Activated CD8-positive, alpha-beta T cell treated with anti-CD3 and anti-CD28 coated beads for 36 hours (primary cell): ENCODE results near the gene IFNGR1. TPM values are rescaled to one million over a fixed set of nuclear protein-coding genes. Genes with fewer than 3 reads are reported as not detected.
A peak's percentile ranks its signal among the peaks of the same experiment; 100 is the strongest.

Source experiments
- ATAC-seq: fragments of 200-7000 bp; cut with Tn5 transposase; one replicate; pipeline ENCODE4 v1.10.0; 2021; ENCODE audit warnings: mild to moderate bottlenecking, moderate library complexity
- CTCF ChIA-PET: fragments of 350-600 bp; sonication (Branson Sonifier 250); formaldehyde crosslinking; loops from one replicate; lab custom pipeline; 2021; ENCODE audit warnings: antibody characterized with exemption; lab: Charles Lee
- POLR2A ChIA-PET: fragments of 350-600 bp; sonication (Branson Sonifier 250); formaldehyde crosslinking; loops from one replicate; lab custom pipeline; 2021; ENCODE audit warnings: antibody characterized with exemption; lab: Charles Lee
- DNase-seq: peaks from one replicate; pipeline ENCODE4 v3.0.0-alpha.2; 2020
- H3K27ac Mint-ChIP-seq: one replicate; pipeline ENCODE4 v1.8.0; 2021; ENCODE audit warnings: mild to moderate bottlenecking, mixed read lengths
- H3K27me3 Mint-ChIP-seq: one replicate; pipeline ENCODE4 v1.8.0; 2021; ENCODE audit warnings: mixed read lengths
- H3K36me3 Mint-ChIP-seq: one replicate; pipeline ENCODE4 v1.8.0; 2021; ENCODE audit warnings: low read depth, mixed read lengths
- H3K4me1 Mint-ChIP-seq: one replicate; pipeline ENCODE4 v1.8.0; 2021; ENCODE audit warnings: low read depth, mixed read lengths
- H3K4me3 Mint-ChIP-seq: one replicate; pipeline ENCODE4 v1.8.0; 2021; ENCODE audit warnings: mild to moderate bottlenecking, moderate library complexity, mixed read lengths
- H3K9me3 Mint-ChIP-seq: one replicate; pipeline ENCODE4 v1.8.0; 2021; ENCODE audit warnings: mixed read lengths
- intact Hi-C: fragments of 100-400 bp; cut with micrococcal nuclease; formaldehyde crosslinking; loops from one replicate; pipeline ENCODE4 v1.10.0; 2022
- total RNA-seq, 2 experiments: library from RNA; stranded (reverse); gene quantifications; one replicate each; pipeline ENCODE4 v1.2.3, GENCODE V29; 2021
- TF ChIP-seq, protein P1 (sequence below): fragments of 200-600 bp; IDR thresholded peaks from one replicate; pipeline ENCODE4 v1.8.0; 2022; ENCODE audit warnings: antibody characterized with exemption, mild to moderate bottlenecking

IFNGR1 gene
- total RNA-seq, 2 experiments from 2014 or later = 25.6 to 26.8 TPM

DNA sequence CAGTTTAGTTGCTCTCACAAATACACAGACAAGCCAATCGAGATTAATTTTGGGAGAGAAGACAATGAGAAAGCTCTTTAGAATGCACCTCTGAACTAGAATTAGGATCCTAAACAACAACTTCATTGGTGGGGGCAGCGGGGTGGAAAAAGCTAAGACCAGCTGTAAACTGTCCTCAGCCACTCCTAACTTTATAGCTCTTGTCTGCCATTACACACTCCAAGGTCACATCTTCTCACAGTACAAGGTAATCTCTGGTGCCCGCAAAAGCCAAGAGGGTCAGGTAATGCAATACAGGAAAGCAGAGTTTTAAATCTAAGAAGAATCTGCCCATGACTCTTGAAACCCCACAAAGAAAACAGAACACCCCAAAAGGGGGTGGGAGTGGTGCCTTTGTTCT lies 27.9 kb downstream of the IFNGR1 start:
- DNase-seq (no peak), ATAC-seq (no peak)
- Mint-ChIP-seq H3K4me1 (peaks cover 3% of the 10 kb centered on the region), H3K27me3 (no peaks in the 10 kb centered on the region), H3K4me3 (no peak overlapping the region), H3K9me3 (peaks cover 14% of the 10 kb centered on the region), H3K36me3 (peaks cover under 1% of the 10 kb centered on the region), H3K27ac (no peak overlapping the region)
- intact Hi-C loops = no loop called here
- ChIA-PET POLR2A (no interaction called here), CTCF (interaction anchor here (0.6 kb wide), 1 partner anchor 97 kb away, joined by 3 read pairs; no protein-coding TSS in a partner anchor)
- TF ChIP-seq, protein P1, sequence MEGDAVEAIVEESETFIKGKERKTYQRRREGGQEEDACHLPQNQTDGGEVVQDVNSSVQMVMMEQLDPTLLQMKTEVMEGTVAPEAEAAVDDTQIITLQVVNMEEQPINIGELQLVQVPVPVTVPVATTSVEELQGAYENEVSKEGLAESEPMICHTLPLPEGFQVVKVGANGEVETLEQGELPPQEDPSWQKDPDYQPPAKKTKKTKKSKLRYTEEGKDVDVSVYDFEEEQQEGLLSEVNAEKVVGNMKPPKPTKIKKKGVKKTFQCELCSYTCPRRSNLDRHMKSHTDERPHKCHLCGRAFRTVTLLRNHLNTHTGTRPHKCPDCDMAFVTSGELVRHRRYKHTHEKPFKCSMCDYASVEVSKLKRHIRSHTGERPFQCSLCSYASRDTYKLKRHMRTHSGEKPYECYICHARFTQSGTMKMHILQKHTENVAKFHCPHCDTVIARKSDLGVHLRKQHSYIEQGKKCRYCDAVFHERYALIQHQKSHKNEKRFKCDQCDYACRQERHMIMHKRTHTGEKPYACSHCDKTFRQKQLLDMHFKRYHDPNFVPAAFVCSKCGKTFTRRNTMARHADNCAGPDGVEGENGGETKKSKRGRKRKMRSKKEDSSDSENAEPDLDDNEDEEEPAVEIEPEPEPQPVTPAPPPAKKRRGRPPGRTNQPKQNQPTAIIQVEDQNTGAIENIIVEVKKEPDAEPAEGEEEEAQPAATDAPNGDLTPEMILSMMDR = no peak

DNA sequence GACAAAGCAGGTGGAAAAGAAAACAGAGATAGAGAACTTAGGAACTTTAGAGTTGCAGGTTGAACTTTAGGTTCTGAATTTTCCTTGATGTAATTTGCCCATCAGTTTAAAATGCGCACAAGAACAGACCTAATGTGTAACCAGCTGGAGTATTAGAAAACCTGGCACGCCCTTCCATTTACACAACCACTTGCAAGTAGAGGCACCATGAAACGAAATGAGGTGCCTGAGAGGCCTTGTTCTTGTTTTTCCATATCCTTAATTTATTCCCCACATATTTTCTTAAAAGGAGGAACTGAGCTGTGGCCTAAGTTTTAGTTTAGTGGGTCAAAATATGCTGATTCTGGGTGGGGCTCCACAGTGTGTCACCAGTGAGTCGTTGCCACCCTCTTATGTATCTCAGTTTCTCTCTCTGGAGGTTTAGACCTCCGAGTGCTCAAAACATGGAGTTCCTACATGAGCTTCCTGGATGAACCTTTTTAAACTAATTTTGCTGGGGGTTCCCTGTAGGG lies 28.5 kb downstream of the IFNGR1 start:
- no peak overlapping the region for H3K27ac Mint-ChIP-seq
- intact Hi-C loops = no loop called here
- TF ChIP-seq, protein P1 = no peak
- H3K27me3 Mint-ChIP-seq = no peaks in the 10 kb centered on the region
- no peaks in the 10 kb centered on the region for H3K36me3 Mint-ChIP-seq
- DNase-seq (no peak), ATAC-seq (no peak)
- H3K9me3 Mint-ChIP-seq = peaks cover 18% of the 10 kb centered on the region
- POLR2A ChIA-PET = interaction anchor here (0.7 kb wide), 1 partner anchor 75 kb away, joined by 3 read pairs; no protein-coding TSS in a partner anchor
- H3K4me3 Mint-ChIP-seq = no peak overlapping the region
- no peaks in the 10 kb centered on the region for H3K4me1 Mint-ChIP-seq
- CTCF ChIA-PET = no interaction called here

DNA sequence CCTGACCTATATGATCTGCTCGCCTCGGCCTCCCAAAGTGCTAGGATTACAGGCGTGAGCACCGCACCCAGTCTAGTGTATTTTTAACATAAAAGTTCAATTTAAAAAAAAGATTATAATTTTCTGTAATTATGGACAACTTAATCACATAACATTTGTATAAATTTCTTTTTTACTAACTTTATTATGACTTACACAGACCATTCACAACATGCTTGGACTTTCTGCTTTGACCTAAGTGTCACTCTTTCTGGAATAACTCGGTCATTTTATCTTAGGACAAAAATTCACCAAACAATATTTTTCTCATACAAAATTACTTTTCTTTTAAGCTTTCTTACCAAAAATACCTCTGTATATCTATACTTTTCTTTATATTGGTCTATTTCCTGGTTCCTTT lies 30.3 kb downstream of the IFNGR1 start:
- Mint-ChIP-seq H3K4me3 (no peak overlapping the region), H3K27me3 (no peaks in the 10 kb centered on the region), H3K36me3 (no peaks in the 10 kb centered on the region), H3K9me3 (peaks cover 28% of the 10 kb centered on the region), H3K4me1 (no peaks in the 10 kb centered on the region), H3K27ac (no peak overlapping the region)
- TF ChIP-seq, protein P1 = no peak
- ChIA-PET POLR2A (no interaction called here), CTCF (no interaction called here)
- peak; percentile 13 for DNase-seq
- no peak for ATAC-seq
- intact Hi-C loops = no loop called here

DNA sequence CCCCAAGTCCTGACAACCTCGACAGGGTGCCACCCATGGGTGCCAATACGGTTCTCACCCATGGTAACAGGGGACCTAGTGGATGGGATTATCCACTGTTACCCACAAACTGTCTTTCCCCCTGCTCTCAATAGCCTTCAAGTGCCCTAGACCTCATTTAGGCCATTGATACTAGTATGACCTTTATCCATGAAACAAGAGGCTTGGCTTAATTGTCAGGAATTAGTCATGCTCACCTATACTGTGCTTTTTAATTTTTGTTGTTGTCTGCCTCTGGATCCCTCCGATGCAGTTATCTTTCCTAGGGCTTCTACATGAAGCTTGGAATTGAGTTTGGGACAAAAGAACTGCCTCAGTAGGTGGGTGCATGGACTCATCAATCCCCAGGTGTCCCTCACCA lies 33.9 kb downstream of the IFNGR1 start:
- intact Hi-C loops = no loop called here
- H3K4me3 Mint-ChIP-seq = no peak overlapping the region
- H3K27ac Mint-ChIP-seq = no peak overlapping the region
- H3K27me3 Mint-ChIP-seq = no peaks in the 10 kb centered on the region
- no peaks in the 10 kb centered on the region for H3K4me1 Mint-ChIP-seq
- no peaks in the 10 kb centered on the region for H3K36me3 Mint-ChIP-seq
- no peak for ATAC-seq
- peaks cover 44% of the 10 kb centered on the region for H3K9me3 Mint-ChIP-seq
- ChIA-PET POLR2A (no interaction called here), CTCF (no interaction called here)
- no peak for DNase-seq
- TF ChIP-seq, protein P1 = no peak

DNA sequence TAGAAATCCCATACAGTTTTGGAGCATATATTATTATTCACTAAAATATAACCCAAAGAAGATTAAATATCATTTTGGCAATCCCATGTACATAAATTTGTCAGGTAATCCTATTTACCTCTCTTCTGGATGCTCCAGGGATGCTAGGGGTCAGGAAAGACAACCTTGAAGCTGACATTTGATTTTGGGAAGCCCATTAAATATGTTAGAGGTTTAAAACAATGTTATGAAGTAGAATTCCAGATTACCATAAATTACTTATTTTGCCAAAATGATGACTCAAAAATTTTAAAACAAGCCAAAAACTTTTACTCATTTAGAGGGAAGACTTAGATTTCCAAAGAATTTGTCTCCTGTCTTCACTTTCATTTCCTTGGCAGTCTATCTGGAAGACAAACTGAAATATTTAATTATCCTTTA lies 36.5 kb downstream of the IFNGR1 start:
- H3K27me3 Mint-ChIP-seq = no peaks in the 10 kb centered on the region
- H3K27ac Mint-ChIP-seq = no peak overlapping the region
- TF ChIP-seq, protein P1 = no peak
- DNase-seq = no peak
- peaks cover 38% of the 10 kb centered on the region for H3K9me3 Mint-ChIP-seq
- intact Hi-C loops = no loop called here
- H3K36me3 Mint-ChIP-seq = no peaks in the 10 kb centered on the region
- no peak for ATAC-seq
- ChIA-PET CTCF (no interaction called here), POLR2A (no interaction called here)
- H3K4me3 Mint-ChIP-seq = no peak overlapping the region
- H3K4me1 Mint-ChIP-seq = no peaks in the 10 kb centered on the region
